ENCODE measurements around the gene PDYN.

The PDYN gene

DNA sequence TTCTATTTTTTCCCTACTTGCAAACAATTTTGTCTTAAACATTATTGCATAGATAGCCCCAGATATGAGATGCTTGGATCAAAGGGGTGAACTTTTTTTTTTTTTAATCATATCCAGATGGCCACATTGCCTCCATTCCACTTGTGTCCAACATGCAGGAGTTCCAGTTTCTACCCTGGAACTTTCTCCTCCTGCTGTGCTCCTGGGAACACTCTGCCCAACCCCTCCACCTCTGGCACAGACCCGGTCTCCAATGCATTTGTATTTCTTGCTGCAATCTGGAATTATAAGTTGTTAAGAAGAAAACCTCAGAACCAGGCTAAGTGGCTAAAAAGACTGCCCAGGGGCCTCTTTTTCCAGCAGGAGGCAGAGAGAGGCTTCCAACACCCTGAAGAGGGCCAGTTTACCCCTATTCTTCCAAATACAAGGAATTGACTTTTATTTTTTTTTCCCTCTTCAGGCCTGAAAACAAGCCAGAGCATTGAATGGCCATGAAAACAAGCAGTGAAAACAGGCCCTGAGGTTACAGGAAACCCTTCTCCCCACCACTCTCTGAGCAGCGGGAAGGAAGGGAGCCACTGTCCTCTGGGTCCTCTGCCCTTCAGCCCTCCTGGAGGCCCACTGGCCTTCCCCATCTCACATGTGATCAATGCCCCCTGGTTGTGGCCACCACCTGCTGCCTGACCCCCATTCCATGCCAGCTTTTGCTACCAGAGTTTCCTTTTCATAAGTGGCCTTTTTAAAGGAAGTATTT, 44.3 kb downstream of the PDYN start:
- DNase-seq: no peak

DNA sequence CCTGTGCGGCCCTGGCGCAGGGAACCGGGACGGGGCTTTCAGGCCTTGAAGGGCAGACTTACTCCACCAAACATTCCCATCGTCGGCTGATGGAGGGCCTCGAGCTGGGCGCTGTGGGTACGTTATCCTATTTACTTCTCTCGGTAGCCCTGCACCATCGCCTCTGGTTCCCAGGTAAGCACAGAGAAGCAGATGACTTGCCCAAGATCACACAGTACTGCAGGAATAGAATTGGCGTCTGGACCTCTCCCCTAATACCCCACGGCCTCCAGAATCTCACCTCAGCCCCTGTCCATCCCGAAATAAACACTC, 46.4 kb downstream of the PDYN start:
- DNase-seq: no peak

DNA sequence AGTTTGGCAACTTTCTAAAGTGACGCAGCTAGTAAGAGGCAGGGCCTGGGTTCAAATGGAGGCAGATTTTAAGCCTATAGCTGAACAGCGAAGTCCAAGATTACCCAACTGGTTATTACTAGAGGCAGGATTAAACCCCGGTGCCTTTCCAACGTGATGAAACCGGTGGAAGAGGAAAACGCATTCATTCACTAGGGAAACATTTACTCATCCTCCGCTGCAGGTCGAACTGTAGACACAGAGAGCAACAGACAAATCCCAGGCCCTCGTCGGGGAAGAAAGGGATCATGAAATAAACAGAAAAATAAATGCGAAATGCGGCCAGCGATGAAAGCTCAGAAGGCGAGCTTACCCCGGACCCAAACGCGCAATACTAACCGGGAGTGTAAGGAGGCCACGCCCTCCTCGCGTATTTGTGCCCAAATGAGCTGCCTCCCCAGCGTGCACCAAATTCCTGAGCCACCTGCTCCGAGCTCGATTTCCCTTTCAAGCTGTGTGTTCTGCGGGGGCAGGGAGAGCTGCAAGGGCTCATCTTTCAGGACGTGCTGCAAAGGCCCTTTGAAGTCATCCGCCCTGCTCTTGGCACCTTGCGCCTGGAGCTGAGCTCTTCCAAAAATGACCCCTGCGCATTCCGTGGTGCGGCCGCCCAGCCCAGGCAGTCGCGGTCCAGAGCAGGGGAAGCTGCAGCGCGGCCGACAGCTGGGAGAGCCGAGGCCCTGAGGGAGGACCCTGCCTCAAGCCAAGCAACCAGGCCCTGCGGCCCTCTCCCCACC, 46.9 kb downstream of the PDYN start:
- no peak for DNase-seq

DNA sequence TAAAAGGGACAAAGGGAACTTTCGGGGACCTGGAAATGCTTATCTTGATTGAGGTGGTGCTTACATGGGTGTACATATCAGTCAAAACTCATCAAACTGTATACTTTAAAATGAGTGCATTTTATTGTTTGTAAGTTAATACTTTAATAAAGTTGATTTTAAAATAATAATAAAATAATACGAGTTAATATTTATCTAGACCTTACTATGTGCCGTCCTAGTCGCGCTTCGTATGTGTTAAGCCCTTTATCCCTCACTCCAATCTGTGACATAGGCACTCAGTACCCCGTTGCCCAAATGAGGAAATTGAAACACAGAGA, 47.5 kb downstream of the PDYN start:
- no peak for DNase-seq

DNA sequence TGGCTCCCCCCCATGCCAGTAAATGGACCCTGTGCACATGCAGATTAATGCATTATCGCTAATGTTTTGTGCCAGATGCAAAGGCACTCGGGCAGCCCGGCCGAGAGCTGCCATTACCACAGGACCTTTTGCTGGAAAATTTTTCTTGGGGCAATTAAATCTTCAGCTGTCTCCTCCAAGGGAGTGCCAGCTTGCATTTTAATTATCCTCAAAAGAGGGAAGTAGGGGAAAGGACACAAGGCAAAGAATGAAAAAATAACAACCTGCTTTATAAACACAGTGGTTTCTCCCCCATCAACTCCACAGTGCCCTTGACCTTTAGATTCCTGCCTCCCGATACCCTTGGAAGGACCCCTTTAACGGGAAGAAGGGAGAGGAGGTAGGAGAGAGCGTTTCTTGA, 48.2 kb downstream of the PDYN start:
- no peak for DNase-seq

DNA sequence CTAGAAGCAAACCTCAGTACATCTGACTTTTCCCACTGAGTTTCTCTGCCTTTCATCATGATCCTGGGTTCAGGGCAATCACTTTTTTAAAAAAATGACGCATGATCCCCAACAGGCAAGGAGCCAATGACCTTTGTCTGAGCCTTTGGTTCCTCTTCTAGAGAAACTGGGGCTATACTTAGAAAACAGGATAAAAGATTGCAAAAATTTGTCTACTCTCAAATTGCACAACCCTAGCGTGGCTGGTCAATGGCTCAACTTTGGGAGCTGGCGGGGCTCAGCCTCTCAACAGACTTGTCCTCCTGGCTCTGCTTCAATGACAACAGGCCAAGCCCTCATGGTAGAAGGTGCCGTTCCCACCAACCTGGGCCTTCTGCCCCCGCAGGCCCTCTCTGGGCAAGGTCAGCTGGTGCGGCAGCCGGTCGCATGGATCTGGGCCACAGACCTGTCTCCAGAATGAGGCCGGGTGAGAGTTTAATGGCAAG, 48.7 kb downstream of the PDYN start:
- DNase-seq: no peak

DNA sequence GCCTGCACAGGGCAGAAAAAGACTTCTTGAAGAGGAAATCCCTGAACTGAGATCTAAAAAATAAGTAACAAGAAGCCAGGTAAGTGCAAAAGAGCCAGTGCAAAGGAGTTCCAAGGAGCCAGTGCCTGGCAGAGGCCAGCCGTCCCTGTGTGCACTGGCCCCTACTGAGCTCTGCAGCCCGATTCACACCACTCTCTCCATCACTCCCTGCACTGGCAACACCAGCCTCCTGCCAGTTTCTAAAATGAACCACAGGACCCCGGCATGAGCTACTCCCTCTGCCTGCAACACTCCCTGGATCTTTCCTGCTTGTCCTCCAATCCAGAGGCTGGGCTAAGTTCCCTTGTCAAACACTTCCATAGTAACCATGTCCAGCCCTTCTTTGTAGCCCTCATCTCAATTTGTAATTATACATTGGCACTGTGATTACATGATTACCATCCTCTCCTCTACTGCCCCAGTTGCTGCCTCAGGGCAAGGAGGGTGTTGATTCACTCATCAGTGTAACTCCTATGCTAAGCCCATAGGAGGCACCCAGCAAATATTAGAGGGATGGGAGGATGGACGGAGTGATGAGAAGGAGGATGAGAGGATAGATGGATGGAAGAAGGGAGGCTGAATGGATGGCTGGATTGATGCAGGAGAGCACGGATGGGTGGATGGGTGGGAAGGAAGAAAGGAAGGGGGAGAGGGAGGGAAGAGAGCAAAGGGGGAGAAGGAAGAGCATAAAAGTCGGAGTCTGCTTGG, 49.3 kb downstream of the PDYN start:
- no peak for DNase-seq

DNA sequence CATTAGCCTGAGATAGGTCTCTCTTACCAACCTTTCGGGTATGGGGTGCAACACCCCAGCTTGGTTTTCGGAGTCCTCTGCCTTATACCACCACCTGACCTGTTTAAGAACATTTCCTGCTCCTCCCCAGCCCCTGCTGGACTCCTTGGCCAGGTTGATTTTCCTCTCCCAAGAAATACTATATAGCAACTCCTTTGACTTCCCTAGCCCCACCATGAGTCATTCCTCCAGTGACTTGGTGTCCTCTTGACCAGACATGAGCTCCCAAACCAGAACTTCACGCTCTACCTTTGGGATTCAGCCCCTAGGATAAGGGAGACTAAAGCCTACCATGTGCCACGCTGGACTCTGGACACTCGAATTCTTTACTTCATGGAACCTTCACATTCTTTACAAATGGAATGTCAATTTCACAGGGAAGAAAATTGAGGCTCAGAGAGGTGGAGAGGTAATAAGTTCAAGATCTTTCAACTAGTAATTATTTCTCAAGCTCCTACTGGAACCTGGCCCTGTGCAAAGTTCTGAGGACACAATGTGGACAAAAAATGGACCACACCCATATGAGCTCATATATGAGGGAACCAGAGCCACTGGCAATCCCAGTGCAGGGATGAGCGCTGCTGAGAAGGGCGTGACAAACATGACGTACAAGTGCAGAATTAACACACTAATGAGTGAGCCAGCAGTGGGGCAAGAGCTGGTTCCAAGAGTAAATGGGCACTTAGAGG, 50.4 kb downstream of the PDYN start:
- DNase-seq: no peak

DNA sequence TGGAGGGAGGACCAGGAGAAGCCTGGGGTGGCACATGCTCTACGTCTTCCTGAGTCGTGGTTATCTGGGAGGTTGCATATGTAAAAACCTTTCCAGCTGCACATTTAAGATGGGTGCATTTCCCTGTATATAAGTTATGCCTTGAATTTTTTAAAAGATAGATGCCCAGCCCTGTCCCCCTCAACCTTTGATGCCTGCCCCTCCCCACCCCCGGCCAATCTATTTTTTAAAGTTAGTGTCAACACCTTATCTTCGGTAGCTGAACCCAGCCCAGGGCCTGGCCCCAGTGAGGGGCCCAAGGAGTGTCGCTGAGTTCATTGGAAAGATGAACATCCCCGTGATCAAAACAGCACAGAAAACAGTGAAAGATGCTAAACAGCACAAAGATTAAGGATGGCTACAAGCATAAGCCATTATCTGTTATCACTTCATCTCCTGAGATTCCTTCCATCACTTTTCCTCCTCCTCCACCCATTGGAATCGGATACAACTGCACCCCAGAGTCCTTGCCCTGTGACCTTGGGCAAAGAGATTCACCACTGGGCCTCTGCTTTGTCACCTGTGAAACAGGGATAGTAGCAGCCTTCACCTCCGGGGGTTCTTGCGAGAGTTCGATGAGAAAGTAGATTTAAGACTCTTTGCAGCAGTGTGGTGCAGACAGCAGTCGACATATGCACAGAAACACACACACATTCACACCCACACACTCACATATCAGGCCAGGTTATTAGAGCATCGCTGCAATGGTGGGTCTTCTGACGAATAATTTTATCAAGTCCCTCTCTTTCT, 51.2 kb downstream of the PDYN start:
- no peak for DNase-seq

DNA sequence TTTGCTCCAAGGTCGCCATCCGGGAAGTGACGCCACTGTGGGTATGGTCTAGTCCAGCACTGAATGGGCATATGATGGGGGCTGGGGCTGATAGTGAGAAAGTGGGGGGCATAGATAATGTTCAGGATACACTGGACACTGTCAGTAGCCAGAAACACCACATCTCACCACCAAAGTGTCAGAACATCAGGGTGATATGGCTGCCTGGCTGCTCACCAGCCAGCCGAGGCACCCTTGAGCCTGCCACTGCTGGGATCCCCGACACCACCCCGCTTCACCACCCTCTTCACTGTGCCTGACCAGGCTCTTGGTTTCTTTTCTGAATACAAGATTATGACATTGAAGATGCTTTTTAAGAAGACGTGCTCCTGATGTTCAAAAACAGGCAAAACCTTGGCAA, 51.8 kb downstream of the PDYN start:
- DNase-seq: no peak

DNA sequence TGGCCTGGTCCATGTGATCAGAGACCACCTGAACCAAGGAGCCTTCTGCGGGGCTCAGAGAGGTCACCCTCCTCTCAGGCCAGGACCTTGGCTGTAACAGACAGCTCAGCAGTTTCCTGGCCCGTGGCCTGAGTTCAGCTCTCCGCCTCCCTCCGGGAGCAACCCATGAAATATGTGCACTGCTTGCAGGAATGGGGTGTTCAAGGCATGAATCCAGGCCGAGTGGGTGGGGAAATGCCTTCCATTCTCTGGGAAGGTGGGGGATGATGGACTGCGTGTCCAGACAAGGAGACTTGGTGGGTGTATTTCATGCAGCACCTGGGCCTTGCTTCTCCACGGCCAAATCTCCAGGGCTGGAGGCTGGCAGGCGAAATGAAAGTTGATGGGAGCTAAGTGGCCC, 52.6 kb downstream of the PDYN start:
- no peak for DNase-seq

DNA sequence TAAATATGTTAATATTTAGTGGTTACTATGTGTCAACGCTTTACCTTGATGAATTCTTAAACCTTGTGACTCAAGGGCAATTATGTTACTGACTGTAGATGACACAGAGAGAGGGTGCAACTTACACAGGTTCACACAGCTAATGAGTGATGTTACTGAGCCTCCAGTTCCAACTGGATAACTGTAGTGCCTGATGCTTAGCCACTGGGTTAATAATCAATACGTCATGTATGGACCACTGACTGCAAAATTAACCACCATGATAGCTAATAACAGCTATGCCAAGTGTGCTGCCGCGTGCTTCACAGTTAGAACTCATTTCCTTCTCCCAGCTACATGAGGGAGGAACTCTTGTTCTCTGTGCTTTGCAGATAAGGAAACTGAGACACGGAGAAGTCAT, 53.3 kb downstream of the PDYN start:
- no peak for DNase-seq

DNA sequence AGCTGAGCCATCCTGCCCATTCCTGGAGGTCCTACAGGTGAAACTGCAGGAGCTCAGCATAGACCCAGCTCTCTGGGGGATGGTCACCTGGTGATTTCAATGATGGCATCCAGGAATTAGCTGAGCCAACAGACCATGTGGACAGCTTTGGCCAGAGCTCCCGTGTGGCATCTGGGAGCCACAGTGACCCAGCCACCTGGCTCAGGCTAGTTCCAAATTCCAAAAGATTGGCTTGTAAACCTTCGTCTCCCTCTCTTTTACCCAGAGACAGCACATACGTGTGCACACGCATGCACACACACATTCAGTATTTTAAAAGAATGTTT, 54.6 kb downstream of the PDYN start:
- DNase-seq: no peak

DNA sequence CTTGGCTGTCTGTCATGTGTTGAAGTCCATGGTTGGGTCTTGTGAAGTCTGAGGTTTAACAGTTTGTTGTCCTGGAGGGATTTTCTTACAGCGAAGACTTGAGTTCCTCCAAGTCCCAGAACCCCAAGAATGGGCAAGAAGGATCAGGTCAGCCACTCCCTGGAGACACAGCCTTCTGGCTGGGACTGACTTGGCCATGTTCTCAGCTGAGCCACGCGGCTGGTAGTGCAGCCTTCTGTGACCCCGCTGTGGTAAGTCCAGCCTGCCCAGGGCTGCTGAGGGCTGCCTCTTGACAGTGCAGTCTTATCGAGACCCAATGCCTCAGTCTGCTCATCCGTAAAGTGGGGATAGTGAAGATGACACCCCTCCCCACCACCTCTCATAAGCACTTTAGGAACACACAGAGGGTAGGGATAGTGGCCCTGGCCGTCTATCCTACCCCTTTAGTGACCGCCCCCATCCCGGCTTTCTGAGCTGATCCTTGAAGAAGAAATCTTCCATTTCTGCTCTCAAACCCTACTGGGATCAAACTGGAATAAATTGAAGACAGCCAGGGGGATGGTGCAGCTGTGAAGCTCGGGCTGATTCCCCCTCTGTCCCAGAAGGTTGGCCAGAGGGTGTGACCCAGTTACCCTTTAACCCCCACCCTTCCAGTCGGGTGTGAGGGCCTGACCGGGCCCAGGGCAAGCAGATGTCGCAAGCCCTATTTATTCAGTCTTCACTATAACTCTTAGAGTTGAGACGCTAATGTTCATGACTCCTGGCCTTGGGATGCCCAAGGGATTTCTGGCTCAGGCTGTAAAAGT, 55.2 kb downstream of the PDYN start:
- DNase-seq: no peak

DNA sequence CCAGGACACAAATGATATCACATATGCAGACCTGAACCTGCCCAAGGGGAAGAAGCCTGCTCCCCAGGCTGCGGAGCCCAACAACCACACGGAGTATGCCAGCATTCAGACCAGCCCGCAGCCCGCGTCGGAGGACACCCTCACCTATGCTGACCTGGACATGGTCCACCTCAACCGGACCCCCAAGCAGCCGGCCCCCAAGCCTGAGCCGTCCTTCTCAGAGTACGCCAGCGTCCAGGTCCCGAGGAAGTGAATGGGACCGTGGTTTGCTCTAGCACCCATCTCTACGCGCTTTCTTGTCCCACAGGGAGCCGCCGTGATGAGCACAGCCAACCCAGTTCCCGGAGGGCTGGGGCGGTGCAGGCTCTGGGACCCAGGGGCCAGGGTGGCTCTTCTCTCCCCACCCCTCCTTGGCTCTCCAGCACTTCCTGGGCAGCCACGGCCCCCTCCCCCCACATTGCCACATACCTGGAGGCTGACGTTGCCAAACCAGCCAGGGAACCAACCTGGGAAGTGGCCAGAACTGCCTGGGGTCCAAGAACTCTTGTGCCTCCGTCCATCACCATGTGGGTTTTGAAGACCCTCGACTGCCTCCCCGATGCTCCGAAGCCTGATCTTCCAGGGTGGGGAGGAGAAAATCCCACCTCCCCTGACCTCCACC, 56.4 kb downstream of the PDYN start:
- no peak for DNase-seq

DNA sequence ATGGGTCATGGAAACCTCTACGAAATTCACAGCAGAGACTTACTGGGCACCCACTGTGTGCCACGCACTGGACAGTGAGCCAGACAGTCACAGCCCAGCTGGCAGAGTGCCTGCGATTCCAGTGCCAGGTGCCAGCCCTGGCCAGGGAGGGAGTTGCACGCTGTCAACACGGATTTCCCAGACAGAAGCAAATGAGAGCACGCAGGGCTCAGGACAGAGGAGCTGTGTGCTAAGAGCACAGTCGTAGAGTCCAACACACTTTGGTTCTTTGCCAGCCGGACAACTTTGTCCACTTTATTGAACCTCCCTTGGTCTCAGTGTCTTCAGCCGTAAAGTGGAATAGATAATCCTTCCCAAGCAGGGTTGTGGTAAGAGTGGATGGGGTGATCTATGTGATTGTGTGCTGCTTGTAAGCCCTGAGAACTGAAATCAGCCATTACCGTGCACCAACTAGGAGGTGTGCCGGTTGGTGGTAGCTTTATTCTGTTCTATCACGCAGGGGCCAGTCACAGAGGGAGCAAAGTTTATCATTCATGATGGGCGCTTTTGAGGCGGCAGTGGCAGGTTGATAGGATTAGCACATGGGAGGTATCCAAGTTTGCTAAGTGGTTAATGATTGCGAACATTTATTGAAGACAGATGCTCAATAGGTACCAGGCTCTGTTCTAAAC, 58.0 kb downstream of the PDYN start:
- no peak for DNase-seq

DNA sequence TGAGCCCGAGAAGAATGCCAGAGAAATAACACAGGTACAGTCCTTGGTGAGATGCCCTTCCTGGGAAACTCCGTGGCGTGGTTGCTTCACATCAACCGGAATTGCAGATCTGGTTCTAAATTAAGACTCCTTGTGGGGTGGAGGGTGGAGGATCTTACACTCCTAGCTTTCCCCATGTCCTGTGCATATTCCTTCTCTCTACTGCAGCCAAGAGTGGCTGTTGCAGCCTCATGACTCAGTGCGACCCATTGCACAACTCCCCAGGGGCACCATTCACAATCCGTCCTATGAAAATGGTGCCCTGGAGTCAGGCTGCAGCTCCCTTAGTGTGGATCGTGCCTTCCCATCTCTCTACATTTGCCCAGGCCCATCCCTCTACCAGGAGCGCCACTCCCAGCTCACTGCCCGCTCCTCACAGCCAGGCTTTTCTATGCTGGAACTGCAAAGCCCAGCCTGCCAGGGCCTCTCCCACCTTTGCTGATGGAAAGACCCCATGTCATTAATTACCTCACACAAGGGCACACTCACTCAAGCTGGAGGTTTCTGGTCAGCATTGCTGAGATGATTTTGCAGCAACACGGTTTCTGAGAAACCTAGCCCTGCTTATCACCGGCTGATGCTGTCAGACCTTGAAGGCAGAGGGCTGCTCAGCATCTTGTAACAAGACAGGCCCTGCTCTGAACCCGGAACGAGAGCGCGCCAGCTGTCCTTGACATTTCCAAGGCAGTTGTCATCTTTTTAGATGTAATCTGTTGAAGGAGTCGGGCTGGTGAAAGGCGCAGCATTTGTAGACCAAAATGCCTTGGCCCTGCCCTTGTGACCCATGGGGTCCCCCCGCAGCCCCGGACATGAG, 58.9 kb downstream of the PDYN start:
- DNase-seq: no peak

DNA sequence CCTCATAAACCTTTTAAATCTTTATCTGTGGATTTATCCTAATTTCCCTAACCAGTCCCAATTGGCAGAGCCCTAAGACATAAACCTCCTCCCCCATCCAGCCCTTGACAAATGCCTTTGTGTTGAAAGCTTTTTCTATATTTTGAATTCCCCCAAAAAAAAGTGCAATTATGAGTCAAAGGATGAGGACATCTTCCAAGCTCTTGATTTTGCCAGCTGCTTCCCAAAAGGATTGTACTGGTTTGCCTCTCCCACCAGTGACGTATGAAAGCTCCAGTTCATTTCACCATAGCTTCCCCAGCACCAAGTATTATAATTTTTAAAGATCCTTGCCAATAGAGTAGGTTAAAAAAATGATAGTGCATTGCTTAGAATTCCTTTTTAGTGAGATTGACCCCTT, 59.7 kb downstream of the PDYN start:
- DNase-seq: no peak

DNA sequence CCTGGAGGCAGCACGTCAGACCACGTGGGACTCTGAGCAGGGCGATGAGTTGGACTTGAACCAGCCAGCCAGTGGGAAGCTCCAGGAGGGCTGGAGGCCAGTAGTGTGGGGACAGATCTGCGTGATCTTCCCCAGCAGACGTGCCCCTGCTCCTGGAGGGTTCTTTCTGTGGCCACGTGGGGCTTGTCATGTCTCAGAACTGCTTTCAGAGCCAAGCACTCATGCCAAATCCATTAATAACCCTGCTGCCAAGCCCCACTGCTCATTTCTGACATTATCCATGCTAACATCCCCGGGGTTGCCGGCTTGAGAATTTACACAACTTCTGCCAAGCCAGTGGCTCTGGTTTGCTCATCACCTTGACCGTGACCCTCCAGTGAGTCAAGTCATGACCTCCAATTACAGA, 60.4 kb downstream of the PDYN start:
- no peak for DNase-seq

DNA sequence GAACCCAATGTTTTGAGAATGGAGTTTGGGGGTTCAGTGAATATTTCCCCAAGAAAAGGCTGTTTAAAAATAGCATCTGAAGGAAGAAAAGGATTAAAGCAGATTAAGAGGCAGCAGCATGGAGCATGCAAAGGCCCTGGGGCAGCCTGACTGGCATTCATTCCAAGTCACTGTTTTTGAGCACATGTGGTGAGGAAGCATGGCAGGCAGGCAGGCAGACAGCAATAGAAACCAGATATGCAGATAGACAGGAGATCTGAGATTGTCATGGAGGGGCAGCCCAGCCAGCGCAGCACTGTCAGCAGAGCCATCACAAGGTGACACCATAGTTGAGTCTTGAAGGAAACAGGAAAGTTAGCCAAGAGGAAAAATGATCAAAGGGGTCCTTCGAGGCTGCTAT, 60.9 kb downstream of the PDYN start:
- DNase-seq: no peak
